Right renal cortex interstitium (tissue), 3 donors: Measurements from ENCODE around the gene NAV2. TPM values are rescaled to one million over a fixed set of nuclear protein-coding genes. Genes with fewer than 3 reads are reported as not detected.
"Not testable (repeated sequence)": the region's sequence is repeated elsewhere in the genome, so short reads cannot be mapped to it uniquely, and the experiment has no call there.

Experiments used
- DNase-seq, 3 donors: peaks; one replicate each; pipeline ENCODE4 v3.0.0-alpha.2; 2013; ENCODE audit warnings: low read depth in 3 of 3, low spot score in 2 of 3
- polyA plus RNA-seq, 3 donors: library from polyadenylated mRNA; unstranded; fragments of 120-200 nt; gene quantifications; one replicate each; pipeline ENCODE4 v1.2.1, GENCODE V29; 2013; ENCODE audit not compliant: insufficient read length in 3 of 3

Gene NAV2
- polyA plus RNA-seq, 3 donors: 32.9 to 38.0 (median 34.6) TPM

DNA sequence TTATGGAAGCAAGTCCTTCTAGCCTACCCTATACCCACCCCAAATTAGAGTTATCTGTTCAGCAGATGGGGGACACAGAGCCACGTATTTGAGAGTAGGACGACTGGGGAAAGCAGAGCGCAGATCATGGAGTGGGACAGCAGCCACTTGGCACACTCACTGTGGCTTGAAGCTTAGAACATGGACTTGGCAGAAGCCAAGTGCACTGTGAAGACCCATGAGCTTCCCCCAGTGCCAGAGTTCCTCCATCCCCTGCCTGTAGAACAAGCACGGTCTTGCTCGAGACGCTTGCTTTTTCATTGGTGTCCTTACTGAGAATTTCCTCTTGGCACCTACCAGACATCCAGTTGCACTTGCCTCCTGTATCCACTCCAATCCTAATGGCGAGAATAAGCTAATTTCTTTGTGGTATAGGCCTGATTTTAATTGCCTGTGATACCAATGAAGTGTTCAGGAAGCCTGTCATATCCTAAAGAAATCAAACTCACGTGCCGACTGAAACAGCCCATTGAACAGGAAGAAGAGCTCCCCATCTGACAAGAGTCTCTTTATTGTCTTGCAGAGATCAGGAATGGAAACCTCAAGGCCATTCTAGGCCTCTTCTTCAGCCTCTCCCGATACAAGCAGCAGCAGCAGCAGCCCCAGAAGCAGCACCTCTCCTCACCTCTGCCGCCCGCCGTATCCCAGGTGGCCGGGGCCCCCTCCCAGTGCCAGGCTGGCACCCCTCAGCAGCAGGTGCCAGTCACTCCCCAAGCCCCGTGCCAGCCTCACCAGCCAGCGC lies 166.9 kb downstream of the NAV2 start:
- DNase-seq: no peak

DNA sequence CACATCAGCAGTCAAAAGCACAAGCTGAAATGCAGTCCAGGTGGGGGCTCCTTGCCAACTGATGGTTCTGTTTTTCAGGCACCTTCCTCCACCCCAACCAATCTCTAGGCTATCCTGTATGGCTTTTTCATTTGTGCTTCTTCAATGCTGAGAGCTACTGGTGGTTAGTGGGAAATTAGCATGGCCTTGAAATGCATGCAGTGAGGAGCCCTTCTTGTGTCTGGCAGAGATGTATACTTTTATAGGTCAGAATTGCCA lies 167.4 kb downstream of the NAV2 start:
- DNase-seq: no peak

DNA sequence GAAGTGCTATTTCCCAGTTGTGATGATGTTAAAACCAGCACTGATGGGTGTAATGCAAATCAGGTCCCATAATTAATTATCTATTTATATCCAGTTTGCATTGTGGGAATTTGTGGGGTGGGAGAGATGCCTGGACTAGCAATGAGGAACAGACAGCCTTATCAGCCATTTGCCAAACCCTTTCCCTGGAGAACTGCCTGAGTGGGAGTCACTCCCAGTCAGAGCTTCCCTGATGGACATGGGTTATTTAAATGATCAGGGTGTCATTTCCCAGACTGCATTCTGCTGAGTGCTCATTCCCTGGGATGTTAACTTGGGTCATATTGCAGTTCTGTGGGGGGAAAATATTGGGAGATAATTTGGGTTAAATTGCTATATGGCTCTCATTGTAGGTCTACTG lies 168.5 kb downstream of the NAV2 start:
- no peak for DNase-seq

GRCh38 chr11:19882356-19882755 lies 169.7 kb downstream of the NAV2 start:
- no peak for DNase-seq

DNA sequence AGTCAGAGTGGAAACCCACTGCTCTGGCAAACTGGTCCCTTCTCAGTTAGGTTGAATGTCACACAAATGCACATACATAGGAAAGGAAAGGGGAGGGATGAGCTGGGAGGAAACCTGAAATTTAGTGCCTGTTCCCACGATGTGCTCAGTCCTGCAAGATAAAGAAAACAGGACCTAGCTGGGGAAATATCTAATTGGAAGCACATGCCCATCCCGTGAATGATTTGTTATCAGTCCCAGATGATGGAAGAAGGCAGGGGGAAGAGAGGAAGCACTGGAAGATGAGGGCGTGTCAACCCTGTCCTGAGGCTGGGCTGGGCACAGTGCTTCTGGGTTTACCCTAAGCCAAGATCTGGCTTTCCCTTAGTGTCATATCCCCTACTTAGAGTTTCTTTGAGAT lies 173.9 kb downstream of the NAV2 start:
- no peak for DNase-seq

- DNase-seq: no peak
Measured at GRCh38 chr11:19887842-19888241, 175.2 kb downstream of the NAV2 start.

DNA sequence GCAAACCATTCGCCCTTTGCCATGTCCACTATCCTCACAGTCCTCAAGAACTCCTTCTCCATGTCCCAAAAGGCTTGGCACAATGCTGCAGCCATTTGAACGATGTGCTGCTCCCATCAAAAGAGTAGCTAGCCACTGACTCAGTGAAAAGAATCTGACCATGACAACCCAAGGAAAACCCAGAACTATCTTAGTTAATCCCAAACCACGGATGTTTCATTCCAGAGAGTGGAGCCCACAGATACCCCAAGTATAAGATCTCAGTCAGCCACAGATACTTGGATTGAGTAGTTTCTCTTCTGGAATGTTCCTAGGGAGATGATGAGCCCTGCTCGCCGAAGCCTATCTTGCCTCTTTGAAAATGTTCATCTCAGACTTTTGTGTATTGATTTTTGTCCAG lies 176.9 kb downstream of the NAV2 start:
- DNase-seq: no peak

GRCh38 chr11:19890308-19890707 lies 177.7 kb downstream of the NAV2 start:
- no peak for DNase-seq

DNA sequence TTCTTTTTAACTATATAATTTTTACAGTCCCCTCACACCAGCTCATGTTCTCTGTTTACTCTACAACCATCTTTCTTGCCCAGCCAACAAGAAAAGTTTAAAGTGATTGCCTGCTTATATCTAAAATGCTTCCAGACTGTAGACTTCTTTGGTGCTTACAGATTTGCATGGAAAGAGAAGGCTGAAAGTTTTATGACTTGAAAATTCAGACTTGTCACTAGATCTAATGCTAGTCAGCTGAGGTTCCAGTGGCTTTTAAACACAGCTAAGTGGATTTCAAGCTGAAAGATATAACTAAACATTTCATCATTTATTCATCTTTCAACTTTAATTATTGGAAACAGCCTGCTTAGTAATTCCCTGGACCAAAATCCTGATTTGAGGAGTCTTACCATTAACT lies 178.4 kb downstream of the NAV2 start:
- DNase-seq: no peak

GRCh38 chr11:19892387-19892786 lies 179.8 kb downstream of the NAV2 start:
- no peak for DNase-seq

GRCh38 chr11:19892876-19893275 lies 180.2 kb downstream of the NAV2 start:
- no peak for DNase-seq

DNA sequence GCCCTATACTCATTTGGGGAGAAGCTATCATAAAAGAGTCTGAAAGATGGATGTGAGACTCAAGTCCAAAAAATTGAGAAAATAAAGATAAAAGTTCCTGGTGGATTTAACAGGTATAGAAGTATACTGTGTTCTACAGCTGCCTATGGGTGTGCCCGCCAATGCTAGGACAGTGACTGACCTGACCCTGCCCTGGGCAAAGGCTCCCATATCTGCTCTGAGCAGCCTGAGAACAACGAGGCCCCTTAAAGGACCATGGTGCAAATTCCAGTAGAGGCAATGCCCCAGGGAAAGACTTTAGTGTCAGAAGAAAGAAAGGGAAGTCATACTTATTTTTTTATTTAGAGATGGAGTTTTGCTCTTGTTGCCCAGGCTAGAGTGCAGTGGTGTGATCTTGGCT lies 181.8 kb downstream of the NAV2 start:
- DNase-seq: no peak

DNA sequence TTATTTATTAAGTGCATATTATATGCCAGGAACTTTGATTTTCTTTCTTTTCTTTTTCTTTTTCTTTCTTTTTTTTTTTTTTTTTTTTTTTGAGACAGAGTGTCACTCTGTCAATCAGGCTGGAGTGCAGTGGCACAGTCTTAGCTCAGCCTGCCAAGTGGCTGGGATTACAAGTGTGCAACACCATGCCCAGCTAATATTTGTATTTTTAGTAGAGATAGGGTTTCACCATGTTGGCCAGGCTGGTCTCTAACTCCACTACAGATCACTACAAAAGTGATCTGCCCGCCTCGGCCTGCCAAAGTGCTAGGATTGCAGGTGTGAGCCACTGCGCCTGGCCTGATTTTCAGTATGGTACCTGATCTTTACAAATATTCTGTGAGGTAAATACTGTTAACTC lies 182.4 kb downstream of the NAV2 start:
- DNase-seq: not testable (repeated sequence)

DNA sequence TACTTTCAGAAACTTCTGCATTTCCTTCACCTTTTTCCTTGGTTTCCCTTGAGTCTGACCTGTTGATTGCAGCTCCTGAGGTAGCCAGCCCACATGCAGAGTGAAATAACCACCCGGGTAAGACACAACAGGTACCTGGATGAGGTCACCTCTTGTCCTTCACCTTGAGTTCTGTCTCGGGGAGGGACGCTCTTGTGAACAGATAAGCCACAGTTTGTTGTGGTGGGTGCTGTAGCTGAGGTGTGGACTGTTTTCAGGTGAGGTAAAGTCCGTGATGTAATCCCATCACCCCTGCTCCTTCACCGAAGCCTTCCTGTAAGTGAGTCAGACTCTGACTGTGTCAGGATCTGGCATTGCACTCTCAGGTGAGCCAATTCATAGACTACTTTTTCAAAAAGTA lies 183.1 kb downstream of the NAV2 start:
- DNase-seq: no peak

- DNase-seq: peak; percentile 66 to 69 (median 67)
Measured at GRCh38 chr11:19903620-19904069, 191.0 kb downstream of the NAV2 start.

DNA sequence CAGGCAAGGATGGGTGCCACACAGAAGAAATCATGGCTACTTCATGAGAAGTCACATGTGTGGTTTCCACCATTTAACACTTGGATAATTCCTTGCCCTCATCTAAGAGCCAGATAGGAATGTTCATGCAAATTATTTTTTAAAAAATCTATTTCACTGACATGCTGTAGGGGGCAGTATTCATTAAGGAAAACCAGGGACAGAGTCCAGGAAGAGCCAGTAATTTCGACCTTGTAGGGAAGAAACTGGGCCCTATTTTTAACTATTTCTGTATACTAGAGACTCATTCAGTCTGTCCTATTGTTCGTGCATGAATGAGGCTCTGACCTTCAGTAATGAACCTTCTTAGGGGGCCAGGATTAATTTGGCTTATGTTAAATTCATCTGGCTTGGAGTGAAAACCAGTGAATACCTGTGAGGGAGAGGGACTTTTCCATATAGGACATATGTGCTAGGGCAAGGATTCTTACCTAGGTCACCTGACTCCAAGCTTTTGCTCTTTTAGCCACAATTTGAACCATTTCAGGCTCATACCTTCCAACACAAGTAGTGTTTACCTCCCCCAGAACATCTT lies 192.7 kb downstream of the NAV2 start:
- DNase-seq: no peak

- no peak for DNase-seq
Measured at GRCh38 chr11:19906126-19906525, 193.5 kb downstream of the NAV2 start.

DNA sequence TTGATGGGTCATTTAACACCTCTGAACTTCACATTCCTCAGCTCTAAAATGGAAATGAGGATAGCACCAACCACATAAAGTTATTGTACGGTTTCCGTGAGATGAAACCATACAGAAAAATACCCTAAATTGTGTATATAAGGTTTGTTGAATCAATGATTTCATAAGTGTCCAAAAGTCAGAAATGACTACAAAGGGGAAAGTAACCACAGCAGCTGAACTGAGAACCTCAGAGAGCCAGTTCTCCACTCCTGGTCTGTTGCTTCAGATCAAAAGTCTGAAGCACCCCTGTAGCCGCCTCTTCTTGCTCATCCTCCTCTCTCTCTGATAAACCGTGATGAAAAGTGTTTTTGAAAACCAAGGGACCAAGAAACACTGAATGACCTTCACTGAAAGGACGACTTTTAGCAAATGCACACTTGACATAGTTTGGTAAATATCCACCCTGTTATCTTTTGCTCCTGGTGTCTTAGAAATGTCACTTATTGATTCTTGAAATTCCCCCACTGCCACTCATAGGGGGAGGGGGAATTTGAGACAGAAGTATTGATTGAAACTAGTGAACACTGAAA lies 194.5 kb downstream of the NAV2 start:
- DNase-seq: no peak

DNA sequence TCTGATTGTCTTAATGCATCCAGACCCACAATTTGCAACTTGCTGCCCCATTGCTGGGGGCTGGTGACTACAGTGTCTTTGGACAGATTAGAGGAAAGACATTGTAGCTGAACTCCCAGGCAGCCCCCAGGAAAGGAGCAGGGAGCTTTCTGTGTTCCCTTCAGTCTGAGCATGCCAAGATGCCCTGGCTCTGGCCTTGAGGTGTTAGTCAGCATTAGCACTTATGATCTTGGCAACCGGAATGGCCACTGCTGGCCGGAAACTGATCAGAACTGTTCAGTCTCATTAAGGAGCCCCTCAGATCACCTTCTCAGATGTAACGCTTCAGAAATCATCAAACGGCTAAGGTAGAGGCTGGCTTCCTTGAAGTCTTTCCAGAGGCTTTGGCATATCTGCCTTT lies 195.2 kb downstream of the NAV2 start:
- no peak for DNase-seq

DNA sequence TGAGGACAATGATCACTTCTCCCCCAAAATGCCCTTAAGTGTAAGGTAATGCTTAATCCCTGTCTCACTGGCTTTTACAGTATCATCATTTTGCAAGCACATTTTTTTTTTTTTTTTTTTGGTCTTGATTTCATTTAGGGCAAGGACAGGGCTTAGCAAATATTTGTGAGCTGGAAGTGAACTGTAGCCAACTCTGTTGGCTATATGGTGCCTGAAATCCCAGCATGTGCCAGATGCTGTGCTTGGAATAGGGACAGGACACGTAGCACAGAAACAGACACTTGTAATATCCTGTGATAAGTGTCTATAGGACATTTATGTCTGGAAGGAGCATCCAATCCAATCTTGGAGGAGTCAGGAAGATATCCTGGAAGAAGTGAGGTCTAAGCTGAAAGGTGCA lies 198.3 kb downstream of the NAV2 start:
- DNase-seq: no peak

- no peak for DNase-seq
Measured at GRCh38 chr11:19912115-19912957, 199.7 kb downstream of the NAV2 start.
